Skeletal muscle tissue (tissue), 4 donors: ENCODE results near the gene DYSF. TPM values are rescaled to one million over a fixed set of nuclear protein-coding genes. Genes with fewer than 3 reads are reported as not detected.

Experiments used
- H3K27ac ChIP-seq: one replicate; pipeline ENCODE4 v1.7.0; 2013; ENCODE audit warnings: mild to moderate bottlenecking, low read depth, low read length, inconsistent platforms
- H3K27me3 ChIP-seq, 3 donors: one replicate each; pipeline ENCODE4 v1.7.0; 2013; ENCODE audit warnings: low read length in 3 of 3; ENCODE audit not compliant: control insufficient read depth in 3 of 3, insufficient read depth in 3 of 3
- H3K36me3 ChIP-seq, 3 donors: one replicate each; pipeline ENCODE4 v1.7.0; 2013; ENCODE audit warnings: low read length in 3 of 3; ENCODE audit not compliant: control insufficient read depth in 3 of 3, insufficient read depth in 3 of 3
- H3K4me1 ChIP-seq, 3 donors: one replicate each; pipeline ENCODE4 v1.7.0; 2013; ENCODE audit warnings: low read length in 3 of 3, mild to moderate bottlenecking in 3 of 3; ENCODE audit not compliant: control insufficient read depth in 3 of 3, insufficient read depth in 3 of 3
- H3K4me3 ChIP-seq, 3 donors: one replicate each; pipeline ENCODE4 v1.7.0; 2013; ENCODE audit warnings: low read length in 3 of 3
- H3K9ac ChIP-seq, 3 donors: one replicate each; pipeline ENCODE4 v1.7.0; 2013; ENCODE audit warnings: low read length in 3 of 3, mild to moderate bottlenecking in 3 of 3, moderate library complexity in 2 of 3, low read depth in 1 of 3
- H3K9me3 ChIP-seq, 3 donors: one replicate each; pipeline ENCODE4 v1.7.0; 2013; ENCODE audit warnings: low read length in 3 of 3; ENCODE audit not compliant: control insufficient read depth in 3 of 3
- total RNA-seq: library from RNA; depleted of rRNA; stranded (reverse); fragments of >200 nt; gene quantifications from one replicate; pipeline ENCODE4 v1.2.3, GENCODE V29; 2014
- donor health status: Osteomylitis.

Gene DYSF
- total RNA-seq, 1 donor from 2014 or later: 88.7 TPM

GRCh38 chr2:71711133-71711855 is 257.9 kb downstream of the DYSF start:
- Histone ChIP-seq H3K4me1 (peaks cover 42 to 60% (median 53%) of the 10 kb centered on the region in 3 donors), H3K4me3 (no peak overlapping the region), H3K9me3 (no peaks in the 10 kb centered on the region), H3K9ac (no peak overlapping the region), H3K27me3 (no peaks in the 10 kb centered on the region), H3K36me3 (peaks cover 0 to 3% (median 0%) of the 10 kb centered on the region in 3 donors), H3K27ac (no peak overlapping the region)

GRCh38 chr2:71712158-71712818 is 258.9 kb downstream of the DYSF start:
- H3K27ac ChIP-seq: no peak overlapping the region

GRCh38 chr2:71713581-71714580 is 260.5 kb downstream of the DYSF start:
- H3K9ac ChIP-seq: peak overlapping the region in 2 of 3 donors; percentile 37 to 60
- peaks cover 0 to 3% (median 0%) of the 10 kb centered on the region in 3 donors for H3K36me3 ChIP-seq
- peaks cover 53 to 73% (median 72%) of the 10 kb centered on the region in 3 donors for H3K4me1 ChIP-seq
- no peak overlapping the region for H3K4me3 ChIP-seq
- peak overlapping the region; percentile 42 for H3K27ac ChIP-seq
- no peaks in the 10 kb centered on the region for H3K9me3 ChIP-seq
- H3K27me3 ChIP-seq: no peaks in the 10 kb centered on the region

More at GRCh38 chr2:71712158-71712818, 258.9 kb downstream of the DYSF start:
- peaks cover 0 to 3% (median 0%) of the 10 kb centered on the region in 3 donors for H3K36me3 ChIP-seq
- H3K9ac ChIP-seq: no peak overlapping the region
- peaks cover 48 to 61% (median 57%) of the 10 kb centered on the region in 3 donors for H3K4me1 ChIP-seq
- H3K4me3 ChIP-seq: no peak overlapping the region
- H3K9me3 ChIP-seq: no peaks in the 10 kb centered on the region
- H3K27me3 ChIP-seq: no peaks in the 10 kb centered on the region

GRCh38 chr2:71714601-71715240 is 261.4 kb downstream of the DYSF start:
- peaks cover 61 to 82% (median 80%) of the 10 kb centered on the region in 3 donors for H3K4me1 ChIP-seq

GRCh38 chr2:71715241-71715750 is 261.9 kb downstream of the DYSF start:
- no peak overlapping the region for H3K4me3 ChIP-seq
- no peak overlapping the region for H3K27ac ChIP-seq
- H3K27me3 ChIP-seq: no peaks in the 10 kb centered on the region
- H3K9ac ChIP-seq: peak overlapping the region in 1 of 3 donors; percentile 39
- no peaks in the 10 kb centered on the region for H3K9me3 ChIP-seq
- peaks cover 0 to 3% (median 0%) of the 10 kb centered on the region in 3 donors for H3K36me3 ChIP-seq
- H3K4me1 ChIP-seq: peaks cover 66 to 88% (median 86%) of the 10 kb centered on the region in 3 donors

More at GRCh38 chr2:71714601-71715240, 261.4 kb downstream of the DYSF start:
- no peaks in the 10 kb centered on the region for H3K27me3 ChIP-seq
- H3K36me3 ChIP-seq: peaks cover 0 to 3% (median 0%) of the 10 kb centered on the region in 3 donors
- H3K4me3 ChIP-seq: no peak overlapping the region
- H3K9ac ChIP-seq: peak overlapping the region in 1 of 3 donors; percentile 33
- no peaks in the 10 kb centered on the region for H3K9me3 ChIP-seq
- no peak overlapping the region for H3K27ac ChIP-seq

GRCh38 chr2:71715951-71716696 is 262.8 kb downstream of the DYSF start:
- Histone ChIP-seq H3K4me1 (peaks cover 71 to 89% (median 87%) of the 10 kb centered on the region in 3 donors), H3K27me3 (no peaks in the 10 kb centered on the region), H3K9me3 (no peaks in the 10 kb centered on the region), H3K27ac (peak overlapping the region; percentile 85), H3K4me3 (peak overlapping the region; percentile 9 to 56 (median 39)), H3K36me3 (peaks cover 0 to 3% (median 0%) of the 10 kb centered on the region in 3 donors), H3K9ac (peak overlapping the region in 2 of 3 donors; percentile 39 to 60)

GRCh38 chr2:71716697-71717624 is 263.6 kb downstream of the DYSF start:
- Histone ChIP-seq H3K9me3 (no peaks in the 10 kb centered on the region), H3K4me3 (peak overlapping the region; percentile 9 to 56 (median 39)), H3K27ac (peak overlapping the region; percentile 85), H3K27me3 (no peaks in the 10 kb centered on the region), H3K4me1 (peaks cover 78 to 90% (median 85%) of the 10 kb centered on the region in 3 donors), H3K9ac (peak overlapping the region in 1 of 3 donors; percentile 60), H3K36me3 (no peaks in the 10 kb centered on the region)

- Histone ChIP-seq H3K27ac (no peak overlapping the region), H3K9me3 (no peaks in the 10 kb centered on the region), H3K9ac (no peak overlapping the region), H3K4me3 (no peak overlapping the region), H3K27me3 (no peaks in the 10 kb centered on the region), H3K36me3 (no peaks in the 10 kb centered on the region), H3K4me1 (peaks cover 72 to 81% (median 76%) of the 10 kb centered on the region in 3 donors)
These were observed 265.3 kb downstream of the DYSF start for GRCh38 chr2:71718686-71719085.
